ENCODE measurements around the gene MORN5. TPM values are rescaled to one million over a fixed set of nuclear protein-coding genes. Genes with fewer than 3 reads are reported as not detected.

Gene MORN5
- total RNA-seq, 1 donor from 2014 or later = not detected

- peaks cover 3% of the 10 kb centered on the region for H3K27me3 Mint-ChIP-seq
- no peak overlapping the region for H3K4me3 Mint-ChIP-seq
- POLR2A ChIA-PET = no interaction called here
- H3K27ac Mint-ChIP-seq = no peak overlapping the region
- no peaks in the 10 kb centered on the region for H3K9me3 Mint-ChIP-seq
- ATAC-seq (ENCODE audit: low read depth) (no peak), DNase-seq (no peak)
- intact Hi-C loops (cut with micrococcal nuclease) = loop anchor here (5.0 kb wide), 1 partner anchor 1777 kb away; the partner anchor contains the start of gene DENND1A
- CTCF ChIA-PET = no interaction called here
- H3K36me3 Mint-ChIP-seq (ENCODE audit: low read depth) = peaks cover 19% of the 10 kb centered on the region
- TF ChIP-seq CTCF (IDR thresholded peaks at IDR 0.05) = no peak
- peaks cover 38% of the 10 kb centered on the region for H3K4me1 Mint-ChIP-seq
Observed at GRCh38 chr9:122155796-122156195, 3.9 kb upstream of the MORN5 start.

GRCh38 chr9:122158202-122158601 lies 1.5 kb upstream of the MORN5 start:
- DNase-seq (no peak), ATAC-seq (ENCODE audit: low read depth) (no peak)
- H3K36me3 Mint-ChIP-seq (ENCODE audit: low read depth) = peaks cover 8% of the 10 kb centered on the region
- H3K4me1 Mint-ChIP-seq = peaks cover 38% of the 10 kb centered on the region
- intact Hi-C loops (cut with micrococcal nuclease) = loop anchor here (2.0 to 5.0 kb wide), 2 partner anchors 107 to 1774 kb away; partner anchors contain the start of genes DENND1A, MRRF and RBM18
- H3K4me3 Mint-ChIP-seq = peak overlapping the region; percentile 65
- TF ChIP-seq CTCF (IDR thresholded peaks at IDR 0.05) = no peak
- H3K9me3 Mint-ChIP-seq = peaks cover 8% of the 10 kb centered on the region
- CTCF ChIA-PET = no interaction called here
- POLR2A ChIA-PET = no interaction called here
- H3K27me3 Mint-ChIP-seq = peaks cover 17% of the 10 kb centered on the region
- no peak overlapping the region for H3K27ac Mint-ChIP-seq

- ChIA-PET CTCF (interaction anchor here (1.1 kb wide), 1 partner anchor 61 kb away, joined by 3 read pairs; no protein-coding TSS in a partner anchor), POLR2A (interaction anchor here (1.3 kb wide), 2 partner anchors 14 to 105 kb away, joined by 3 to 8 read pairs; partner anchors contain the start of genes MRRF and RBM18)
- H3K4me1 Mint-ChIP-seq = peaks cover 31% of the 10 kb centered on the region
- DNase-seq (no peak), ATAC-seq (ENCODE audit: low read depth) (no peak)
- peak overlapping the region; percentile 98 for H3K4me3 Mint-ChIP-seq
- H3K36me3 Mint-ChIP-seq (ENCODE audit: low read depth) = peaks cover 6% of the 10 kb centered on the region
- peaks cover 8% of the 10 kb centered on the region for H3K9me3 Mint-ChIP-seq
- TF ChIP-seq CTCF (IDR thresholded peaks at IDR 0.05) = no peak
- peaks cover 29% of the 10 kb centered on the region for H3K27me3 Mint-ChIP-seq
- intact Hi-C loops (cut with micrococcal nuclease) = loop anchor here (1.0 to 5.0 kb wide), 4 partner anchors 52 to 1772 kb away; partner anchors contain the start of genes DENND1A, MRRF, RBM18 and TTLL11
- peak overlapping the region; percentile 94 for H3K27ac Mint-ChIP-seq
Observed at GRCh38 chr9:122159925-122160246, 178 bp downstream of the MORN5 start.

GRCh38 chr9:122162415-122162814 lies 2.7 kb downstream of the MORN5 start:
- intact Hi-C loops (cut with micrococcal nuclease) = loop anchor here (5.0 kb wide), 1 partner anchor 50 kb away; no protein-coding TSS in a partner anchor
- ChIA-PET CTCF (no interaction called here), POLR2A (no interaction called here)
- no peak for ATAC-seq (ENCODE audit: low read depth)
- H3K27me3 Mint-ChIP-seq = peaks cover 41% of the 10 kb centered on the region
- H3K27ac Mint-ChIP-seq = no peak overlapping the region
- no peak for TF ChIP-seq CTCF (IDR thresholded peaks at IDR 0.05)
- no peak for DNase-seq
- peaks cover 8% of the 10 kb centered on the region for H3K9me3 Mint-ChIP-seq
- peaks cover 6% of the 10 kb centered on the region for H3K36me3 Mint-ChIP-seq (ENCODE audit: low read depth)
- no peak overlapping the region for H3K4me3 Mint-ChIP-seq
- H3K4me1 Mint-ChIP-seq = peaks cover 19% of the 10 kb centered on the region

GRCh38 chr9:122164286-122164685 lies 4.6 kb downstream of the MORN5 start:
- Mint-ChIP-seq H3K36me3 (ENCODE audit: low read depth) (peaks cover 4% of the 10 kb centered on the region), H3K27me3 (peaks cover 50% of the 10 kb centered on the region), H3K4me3 (no peak overlapping the region), H3K4me1 (peaks cover 8% of the 10 kb centered on the region), H3K9me3 (peaks cover 8% of the 10 kb centered on the region), H3K27ac (no peak overlapping the region)
- intact Hi-C loops (cut with micrococcal nuclease) = loop anchor here (5.0 kb wide), 1 partner anchor 48 kb away; no protein-coding TSS in a partner anchor
- DNase-seq = no peak
- no peak for ATAC-seq (ENCODE audit: low read depth)
- POLR2A ChIA-PET = no interaction called here
- CTCF ChIA-PET = no interaction called here
- TF ChIP-seq CTCF (IDR thresholded peaks at IDR 0.05) = no peak

All from activated B cell treated with CpG ODN at 0.5 μM for 24 hours (primary cell).